Measurements from ENCODE around the gene EMILIN2. TPM values are rescaled to one million over a fixed set of nuclear protein-coding genes. Genes with fewer than 3 reads are reported as not detected.
"Not testable (repeated sequence)": the region's sequence is repeated elsewhere in the genome, so short reads cannot be mapped to it uniquely, and the experiment has no call there.

EMILIN2 gene
- total RNA-seq, 1 donor from 2014 or later = 8.7 TPM

- peaks cover 10% of the 10 kb centered on the region for H3K9me3 Mint-ChIP-seq (ENCODE audit: low read depth)
- H3K36me3 Mint-ChIP-seq (ENCODE audit: insufficient read depth) = peaks cover 2% of the 10 kb centered on the region
- H3K4me3 Mint-ChIP-seq (ENCODE audit: low read depth) = no peak overlapping the region
- no peak for TF ChIP-seq CTCF (IDR thresholded peaks at IDR 0.05; ENCODE audit: unreplicated experiment)
- H3K27ac Mint-ChIP-seq = no peak overlapping the region
- DNase-seq (ENCODE audit: low spot score, unreplicated experiment) = no peak
- H3K27me3 Mint-ChIP-seq = peaks cover 14% of the 10 kb centered on the region
- H3K4me1 Mint-ChIP-seq (ENCODE audit: low read depth) = peaks cover 16% of the 10 kb centered on the region
Measured at GRCh38 chr18:2856547-2857170, 9.9 kb downstream of the EMILIN2 start.

GRCh38 chr18:2857491-2858131 lies 10.8 kb downstream of the EMILIN2 start:
- Mint-ChIP-seq H3K27ac (no peak overlapping the region), H3K4me3 (ENCODE audit: low read depth) (no peak overlapping the region), H3K9me3 (ENCODE audit: low read depth) (peaks cover 10% of the 10 kb centered on the region), H3K36me3 (ENCODE audit: insufficient read depth) (peaks cover 2% of the 10 kb centered on the region), H3K27me3 (peaks cover 11% of the 10 kb centered on the region), H3K4me1 (ENCODE audit: low read depth) (peaks cover 16% of the 10 kb centered on the region)
- no peak for TF ChIP-seq CTCF (IDR thresholded peaks at IDR 0.05; ENCODE audit: unreplicated experiment)
- DNase-seq (ENCODE audit: low spot score, unreplicated experiment) = no peak

- H3K27ac Mint-ChIP-seq; H3K36me3 Mint-ChIP-seq (ENCODE audit: insufficient read depth); H3K27me3 Mint-ChIP-seq; DNase-seq (ENCODE audit: low spot score, unreplicated experiment); H3K4me3 Mint-ChIP-seq (ENCODE audit: low read depth); H3K4me1 Mint-ChIP-seq (ENCODE audit: low read depth): not testable (repeated sequence)
- peaks cover 16% of the 10 kb centered on the region for H3K9me3 Mint-ChIP-seq (ENCODE audit: low read depth)
Measured at GRCh38 chr18:2860397-2860796, 13.6 kb downstream of the EMILIN2 start.

GRCh38 chr18:2863997-2864396 lies 17.2 kb downstream of the EMILIN2 start:
- H3K9me3 Mint-ChIP-seq (ENCODE audit: low read depth) = peaks cover 27% of the 10 kb centered on the region

GRCh38 chr18:2866465-2866864 lies 19.7 kb downstream of the EMILIN2 start:
- not testable (repeated sequence) for H3K27me3 Mint-ChIP-seq; H3K4me3 Mint-ChIP-seq (ENCODE audit: low read depth); H3K27ac Mint-ChIP-seq; DNase-seq (ENCODE audit: low spot score, unreplicated experiment); H3K36me3 Mint-ChIP-seq (ENCODE audit: insufficient read depth); H3K4me1 Mint-ChIP-seq (ENCODE audit: low read depth)
- H3K9me3 Mint-ChIP-seq (ENCODE audit: low read depth) = peaks cover 18% of the 10 kb centered on the region

More at GRCh38 chr18:2863997-2864396, 17.2 kb downstream of the EMILIN2 start:
- not testable (repeated sequence) for DNase-seq (ENCODE audit: low spot score, unreplicated experiment); H3K27ac Mint-ChIP-seq; H3K36me3 Mint-ChIP-seq (ENCODE audit: insufficient read depth); H3K4me3 Mint-ChIP-seq (ENCODE audit: low read depth); H3K4me1 Mint-ChIP-seq (ENCODE audit: low read depth); H3K27me3 Mint-ChIP-seq

GRCh38 chr18:2869207-2869606 lies 22.4 kb downstream of the EMILIN2 start:
- no peak for TF ChIP-seq CTCF (IDR thresholded peaks at IDR 0.05; ENCODE audit: unreplicated experiment)
- Mint-ChIP-seq H3K36me3 (ENCODE audit: insufficient read depth) (peaks cover 5% of the 10 kb centered on the region), H3K27me3 (no peaks in the 10 kb centered on the region), H3K9me3 (ENCODE audit: low read depth) (peaks cover 18% of the 10 kb centered on the region), H3K27ac (no peak overlapping the region), H3K4me1 (ENCODE audit: low read depth) (peaks cover 5% of the 10 kb centered on the region), H3K4me3 (ENCODE audit: low read depth) (no peak overlapping the region)
- DNase-seq (ENCODE audit: low spot score, unreplicated experiment) = no peak
